ENCODE measurements around the gene ADAMTS2. TPM values are rescaled to one million over a fixed set of nuclear protein-coding genes. Genes with fewer than 3 reads are reported as not detected.

ADAMTS2 gene
- total RNA-seq, 5 donors from 2014 or later (not counting 1 experiment from before 2014, with no cell fraction given), result 0.09 to 0.23 TPM; not detected in 3

- Mint-ChIP-seq H3K36me3 (no peaks in the 10 kb centered on the region), H3K9me3 (no peaks in the 10 kb centered on the region), H3K27me3 (peaks cover 8 to 10% of the 10 kb centered on the region in 2 donors), H3K27ac (no peak overlapping the region), H3K4me1 (no peaks in the 10 kb centered on the region), H3K4me3 (no peak overlapping the region)
- Histone ChIP-seq H3K4me1 (ENCODE audit: control insufficient read depth in 1 of 2, extremely low read depth in 1 of 2, insufficient read depth in 2 of 2, low read length in 2 of 2) (no peaks in the 10 kb centered on the region), H3K27ac (ENCODE audit: low read length) (no peak overlapping the region), H3K36me3 (ENCODE audit: control insufficient read depth in 2 of 2, extremely low read depth in 1 of 2, insufficient read depth in 1 of 2, low read length in 1 of 2) (no peaks in the 10 kb centered on the region), H3K4me3 (ENCODE audit: control insufficient read depth in 1 of 2, extremely low read depth in 1 of 2, low read length in 1 of 2) (no peak overlapping the region), H3K27me3 (replicated peaks in 1 of 2; ENCODE audit: control insufficient read depth in 2 of 2, extremely low read depth in 1 of 2, insufficient read depth in 2 of 2, low read length in 1 of 2) (peaks cover 0 to 27% of the 10 kb centered on the region in 2 experiments), H3K9me3 (no peaks in the 10 kb centered on the region)
- ChIA-PET CTCF (no interaction called here), POLR2A (no interaction called here)
- 79% methylated on average over 21 of the region's 22 CpGs for WGBS (ENCODE audit: insufficient coverage)
- DNase-seq (no peak), ATAC-seq (replicated peaks in 1 of 4) (no peak)
Measured at GRCh38 chr5:179207920-179208705, 137.1 kb downstream of the ADAMTS2 start.

GRCh38 chr5:179207470-179207869 is 137.8 kb downstream of the ADAMTS2 start:
- H3K27ac Mint-ChIP-seq, result no peak overlapping the region
- Histone ChIP-seq H3K27me3 (replicated peaks in 1 of 2; ENCODE audit: control insufficient read depth in 2 of 2, extremely low read depth in 1 of 2, insufficient read depth in 2 of 2, low read length in 1 of 2) (peaks cover 0 to 27% of the 10 kb centered on the region in 2 experiments), H3K27ac (ENCODE audit: low read length) (no peak overlapping the region), H3K36me3 (ENCODE audit: control insufficient read depth in 2 of 2, extremely low read depth in 1 of 2, insufficient read depth in 1 of 2, low read length in 1 of 2) (no peaks in the 10 kb centered on the region), H3K4me1 (ENCODE audit: control insufficient read depth in 1 of 2, extremely low read depth in 1 of 2, insufficient read depth in 2 of 2, low read length in 2 of 2) (no peaks in the 10 kb centered on the region), H3K9me3 (no peaks in the 10 kb centered on the region), H3K4me3 (ENCODE audit: control insufficient read depth in 1 of 2, extremely low read depth in 1 of 2, low read length in 1 of 2) (no peak overlapping the region)
- H3K9me3 Mint-ChIP-seq, result no peaks in the 10 kb centered on the region
- no peak for DNase-seq
- CTCF ChIA-PET, result no interaction called here
- 72% methylated on average over 16 of the region's 20 CpGs for WGBS (ENCODE audit: insufficient coverage)
- peaks cover 8 to 10% of the 10 kb centered on the region in 2 donors for H3K27me3 Mint-ChIP-seq
- no peaks in the 10 kb centered on the region for H3K4me1 Mint-ChIP-seq
- POLR2A ChIA-PET, result no interaction called here
- no peak for ATAC-seq (replicated peaks in 1 of 4)
- H3K36me3 Mint-ChIP-seq, result no peaks in the 10 kb centered on the region
- no peak overlapping the region for H3K4me3 Mint-ChIP-seq

- no peak overlapping the region for H3K4me3 ChIP-seq (ENCODE audit: control insufficient read depth in 1 of 2, extremely low read depth in 1 of 2, low read length in 1 of 2)
- peaks cover 3 to 6% of the 10 kb centered on the region in 2 donors for H3K27me3 Mint-ChIP-seq
- H3K27me3 ChIP-seq (replicated peaks in 1 of 2; ENCODE audit: control insufficient read depth in 2 of 2, extremely low read depth in 1 of 2, insufficient read depth in 2 of 2, low read length in 1 of 2), result peaks cover 0 to 21% of the 10 kb centered on the region in 2 experiments
- ChIA-PET POLR2A (no interaction called here), CTCF (no interaction called here)
- no peak overlapping the region for H3K27ac Mint-ChIP-seq
- H3K4me1 Mint-ChIP-seq, result no peaks in the 10 kb centered on the region
- 79% methylated on average over 6 of the region's 8 CpGs for WGBS (ENCODE audit: insufficient coverage)
- H3K9me3 Mint-ChIP-seq, result no peaks in the 10 kb centered on the region
- no peak for ATAC-seq (replicated peaks in 1 of 4)
- no peak overlapping the region for H3K4me3 Mint-ChIP-seq
- no peaks in the 10 kb centered on the region for H3K36me3 ChIP-seq (ENCODE audit: control insufficient read depth in 2 of 2, extremely low read depth in 1 of 2, insufficient read depth in 1 of 2, low read length in 1 of 2)
- no peaks in the 10 kb centered on the region for H3K4me1 ChIP-seq (ENCODE audit: control insufficient read depth in 1 of 2, extremely low read depth in 1 of 2, insufficient read depth in 2 of 2, low read length in 2 of 2)
- no peaks in the 10 kb centered on the region for H3K9me3 ChIP-seq
- H3K27ac ChIP-seq (ENCODE audit: low read length), result no peak overlapping the region
- H3K36me3 Mint-ChIP-seq, result no peaks in the 10 kb centered on the region
- no peak for DNase-seq
Measured at GRCh38 chr5:179206366-179206765, 138.9 kb downstream of the ADAMTS2 start.

GRCh38 chr5:179205277-179205676 is 140.0 kb downstream of the ADAMTS2 start:
- H3K4me1 Mint-ChIP-seq, result no peaks in the 10 kb centered on the region
- ChIA-PET POLR2A (no interaction called here), CTCF (no interaction called here)
- H3K36me3 ChIP-seq (ENCODE audit: control insufficient read depth in 2 of 2, extremely low read depth in 1 of 2, insufficient read depth in 1 of 2, low read length in 1 of 2), result no peaks in the 10 kb centered on the region
- ATAC-seq (replicated peaks in 1 of 4) (no peak), DNase-seq (no peak)
- 52% methylated on average over 2 of the region's 12 CpGs for WGBS (ENCODE audit: insufficient coverage)
- no peak overlapping the region for H3K27ac Mint-ChIP-seq
- no peak overlapping the region for H3K4me3 Mint-ChIP-seq
- H3K9me3 Mint-ChIP-seq, result no peaks in the 10 kb centered on the region
- no peak overlapping the region for H3K27ac ChIP-seq (ENCODE audit: low read length)
- peaks cover 2 to 3% of the 10 kb centered on the region in 2 donors for H3K27me3 Mint-ChIP-seq
- no peak overlapping the region for H3K4me3 ChIP-seq (ENCODE audit: control insufficient read depth in 1 of 2, extremely low read depth in 1 of 2, low read length in 1 of 2)
- no peaks in the 10 kb centered on the region for H3K4me1 ChIP-seq (ENCODE audit: control insufficient read depth in 1 of 2, extremely low read depth in 1 of 2, insufficient read depth in 2 of 2, low read length in 2 of 2)
- H3K9me3 ChIP-seq, result no peaks in the 10 kb centered on the region
- no peaks in the 10 kb centered on the region for H3K36me3 Mint-ChIP-seq
- H3K27me3 ChIP-seq (replicated peaks in 1 of 2; ENCODE audit: control insufficient read depth in 2 of 2, extremely low read depth in 1 of 2, insufficient read depth in 2 of 2, low read length in 1 of 2), result peaks cover 0 to 11% of the 10 kb centered on the region in 2 experiments

GRCh38 chr5:179204572-179204971 is 140.7 kb downstream of the ADAMTS2 start:
- no peak overlapping the region for H3K4me3 ChIP-seq (ENCODE audit: control insufficient read depth in 1 of 2, extremely low read depth in 1 of 2, low read length in 1 of 2)
- no peak overlapping the region for H3K27ac Mint-ChIP-seq
- no peaks in the 10 kb centered on the region for H3K9me3 ChIP-seq
- CTCF ChIA-PET, result no interaction called here
- no peaks in the 10 kb centered on the region for H3K36me3 ChIP-seq (ENCODE audit: control insufficient read depth in 2 of 2, extremely low read depth in 1 of 2, insufficient read depth in 1 of 2, low read length in 1 of 2)
- H3K9me3 Mint-ChIP-seq, result no peaks in the 10 kb centered on the region
- DNase-seq (no peak), ATAC-seq (replicated peaks in 1 of 4) (no peak)
- WGBS (ENCODE audit: insufficient coverage), result 85% methylated on average over 18 of the region's 21 CpGs
- H3K4me1 Mint-ChIP-seq, result no peaks in the 10 kb centered on the region
- no peaks in the 10 kb centered on the region for H3K36me3 Mint-ChIP-seq
- H3K4me3 Mint-ChIP-seq, result no peak overlapping the region
- H3K4me1 ChIP-seq (ENCODE audit: control insufficient read depth in 1 of 2, extremely low read depth in 1 of 2, insufficient read depth in 2 of 2, low read length in 2 of 2), result no peaks in the 10 kb centered on the region
- H3K27ac ChIP-seq (ENCODE audit: low read length), result no peak overlapping the region
- H3K27me3 ChIP-seq (replicated peaks in 1 of 2; ENCODE audit: control insufficient read depth in 2 of 2, extremely low read depth in 1 of 2, insufficient read depth in 2 of 2, low read length in 1 of 2), result peaks cover 0 to 11% of the 10 kb centered on the region in 2 experiments
- POLR2A ChIA-PET, result no interaction called here
- peaks cover 0 to 3% of the 10 kb centered on the region in 2 donors for H3K27me3 Mint-ChIP-seq

GRCh38 chr5:179203248-179203647 is 142.0 kb downstream of the ADAMTS2 start:
- Mint-ChIP-seq H3K27ac (no peak overlapping the region), H3K27me3 (peaks cover 0 to 3% of the 10 kb centered on the region in 2 donors), H3K4me1 (no peaks in the 10 kb centered on the region), H3K36me3 (no peaks in the 10 kb centered on the region), H3K9me3 (no peaks in the 10 kb centered on the region), H3K4me3 (no peak overlapping the region)
- 71% methylated on average over 7 of the region's 9 CpGs for WGBS (ENCODE audit: insufficient coverage)
- ATAC-seq (replicated peaks in 1 of 4) (no peak), DNase-seq (no peak)
- Histone ChIP-seq H3K36me3 (ENCODE audit: control insufficient read depth in 2 of 2, extremely low read depth in 1 of 2, insufficient read depth in 1 of 2, low read length in 1 of 2) (no peaks in the 10 kb centered on the region), H3K9me3 (no peaks in the 10 kb centered on the region), H3K4me3 (ENCODE audit: control insufficient read depth in 1 of 2, extremely low read depth in 1 of 2, low read length in 1 of 2) (no peak overlapping the region), H3K27ac (ENCODE audit: low read length) (no peak overlapping the region), H3K27me3 (replicated peaks in 1 of 2; ENCODE audit: control insufficient read depth in 2 of 2, extremely low read depth in 1 of 2, insufficient read depth in 2 of 2, low read length in 1 of 2) (peaks cover 0 to 10% of the 10 kb centered on the region in 2 experiments), H3K4me1 (ENCODE audit: control insufficient read depth in 1 of 2, extremely low read depth in 1 of 2, insufficient read depth in 2 of 2, low read length in 2 of 2) (no peaks in the 10 kb centered on the region)
- CTCF ChIA-PET, result no interaction called here
- POLR2A ChIA-PET, result no interaction called here

All from T-cell (primary cell).